NCI-H2081 (cell line): ENCODE results near the gene MTRF1.
"Not testable (repeated sequence)": the region's sequence is repeated elsewhere in the genome, so short reads cannot be mapped to it uniquely, and the experiment has no call there.

ENCODE experiments used
- DNase-seq, 2 experiments: peaks; one replicate each; lab custom pipeline; 2025; lab: John Stamatoyannopoulos, UW

Gene MTRF1

DNA sequence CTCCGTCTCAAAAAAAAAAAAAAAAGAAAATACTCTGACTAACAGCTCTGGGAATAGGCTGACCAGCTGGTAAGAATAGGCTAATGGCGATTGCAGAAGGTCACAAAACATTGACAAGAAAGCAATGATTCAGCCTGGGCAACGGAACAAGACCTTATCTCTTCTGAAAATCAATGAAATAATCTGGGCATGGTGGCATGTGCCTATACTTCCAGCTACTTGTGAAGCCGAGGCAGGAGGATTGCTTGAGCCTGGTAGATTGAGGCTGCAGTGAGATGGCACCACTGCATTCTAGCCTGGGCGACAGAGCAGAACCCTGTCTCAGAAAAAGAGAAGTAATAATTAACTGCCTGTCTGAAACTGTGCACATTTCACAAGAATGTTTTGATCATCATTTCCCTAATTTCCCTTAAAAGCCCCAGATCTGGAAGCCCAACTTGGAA is 18.8 kb upstream of the MTRF1 start:
- no peak for DNase-seq

DNA sequence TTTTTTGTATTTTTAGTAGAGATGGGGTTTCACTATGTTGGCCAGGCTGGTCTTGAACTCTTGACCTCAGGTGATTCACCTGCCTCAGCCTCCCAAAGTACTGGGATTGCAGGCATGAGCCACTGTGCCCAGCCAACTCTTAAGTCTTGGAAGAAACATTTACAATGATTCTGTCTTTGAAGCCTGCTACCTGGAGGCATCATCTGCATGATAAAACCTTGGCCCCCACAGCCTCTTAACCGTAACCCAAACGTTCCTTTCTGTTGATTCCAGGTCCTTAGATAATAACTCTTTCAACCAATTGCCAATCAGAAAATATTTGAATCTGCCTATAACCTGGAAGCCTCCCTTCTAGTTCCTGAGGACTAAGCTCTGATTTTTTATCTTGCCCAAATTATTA is 15.8 kb upstream of the MTRF1 start:
- DNase-seq, result not testable (repeated sequence)

- no peak for DNase-seq
These were observed 13.4 kb upstream of the MTRF1 start for GRCh38 chr13:41276824-41277223.

DNA sequence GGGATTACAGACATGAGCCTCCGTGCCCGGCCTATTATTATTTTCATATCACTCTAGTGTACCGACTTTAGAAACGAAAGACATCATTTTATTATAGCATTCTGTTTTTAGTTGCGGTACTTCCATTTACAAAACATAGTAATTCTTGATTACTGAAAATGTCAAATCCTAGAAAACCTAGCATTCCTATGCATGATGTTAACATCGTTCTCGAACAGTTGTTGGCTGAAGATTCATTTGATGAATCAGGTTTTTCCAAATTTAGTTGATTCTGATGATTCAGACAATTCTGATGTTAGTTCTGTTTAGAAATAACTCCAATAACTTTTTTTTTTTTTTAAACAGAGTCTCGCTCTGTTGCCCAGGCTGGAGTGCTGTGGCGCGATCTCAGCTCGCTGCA is 11.5 kb upstream of the MTRF1 start:
- no peak for DNase-seq

- no peak for DNase-seq
These were observed 10.6 kb upstream of the MTRF1 start for GRCh38 chr13:41273831-41274441.

DNA sequence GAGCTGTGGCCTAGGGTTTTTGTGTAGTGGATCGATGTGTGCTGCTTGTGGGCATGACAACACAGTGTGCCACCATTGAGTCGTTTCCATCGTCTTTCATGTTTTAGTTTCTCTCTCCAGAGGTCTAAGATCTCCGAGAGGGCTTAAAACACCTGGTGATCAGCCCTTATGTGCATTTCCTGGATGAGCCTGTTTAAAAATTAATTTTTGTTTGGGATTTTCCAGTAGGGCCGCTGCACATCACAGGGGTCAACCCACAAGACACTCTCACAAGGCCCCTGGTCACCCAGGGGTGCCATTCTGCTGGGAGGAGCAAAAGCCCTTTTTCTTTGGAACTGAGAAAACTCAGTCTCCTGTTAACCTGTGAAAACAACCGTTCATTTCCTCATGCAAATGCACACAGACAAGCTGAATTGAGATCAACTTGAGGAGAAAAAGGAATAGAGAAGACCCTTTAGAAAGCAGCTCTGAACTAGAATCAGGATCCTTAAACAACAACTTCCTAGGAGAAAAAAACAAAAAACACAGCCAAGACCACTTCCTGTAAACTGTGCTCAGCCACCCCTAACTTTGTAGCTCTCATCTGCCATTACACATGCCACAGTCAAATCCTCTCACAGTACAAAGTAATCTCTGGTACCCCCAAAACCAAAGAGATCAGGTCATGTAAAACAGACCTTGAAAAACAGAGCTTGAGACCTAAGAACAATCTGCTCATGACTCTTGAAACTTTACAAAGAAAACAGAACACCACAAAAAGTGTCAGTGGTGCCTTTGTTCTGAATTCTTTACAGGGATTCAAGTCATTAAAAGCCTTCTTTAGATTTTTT is 8.3 kb upstream of the MTRF1 start:
- DNase-seq, result no peak

DNA sequence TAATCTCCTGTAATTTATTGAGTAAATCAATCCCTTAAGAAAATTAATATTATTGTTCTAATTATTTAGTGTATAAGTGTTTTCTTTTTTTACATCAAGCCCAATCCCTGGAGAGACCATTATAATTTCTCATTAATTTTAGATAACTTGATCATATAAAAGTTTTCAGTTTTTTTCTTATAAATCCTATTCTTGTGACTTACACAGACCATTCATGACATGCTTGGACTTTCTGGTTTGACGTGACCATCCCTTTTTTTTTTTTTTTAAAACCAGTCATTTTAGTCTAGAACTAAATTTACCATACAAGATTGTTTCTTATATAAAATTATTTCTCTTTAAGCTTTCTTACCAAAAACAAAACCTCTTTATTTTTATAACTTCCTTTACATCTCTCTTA is 5.4 kb upstream of the MTRF1 start:
- DNase-seq, result peak in 1 of 2 experiments; percentile 4

- DNase-seq, result no peak
These were observed 3.7 kb upstream of the MTRF1 start for GRCh38 chr13:41267106-41267505.

DNA sequence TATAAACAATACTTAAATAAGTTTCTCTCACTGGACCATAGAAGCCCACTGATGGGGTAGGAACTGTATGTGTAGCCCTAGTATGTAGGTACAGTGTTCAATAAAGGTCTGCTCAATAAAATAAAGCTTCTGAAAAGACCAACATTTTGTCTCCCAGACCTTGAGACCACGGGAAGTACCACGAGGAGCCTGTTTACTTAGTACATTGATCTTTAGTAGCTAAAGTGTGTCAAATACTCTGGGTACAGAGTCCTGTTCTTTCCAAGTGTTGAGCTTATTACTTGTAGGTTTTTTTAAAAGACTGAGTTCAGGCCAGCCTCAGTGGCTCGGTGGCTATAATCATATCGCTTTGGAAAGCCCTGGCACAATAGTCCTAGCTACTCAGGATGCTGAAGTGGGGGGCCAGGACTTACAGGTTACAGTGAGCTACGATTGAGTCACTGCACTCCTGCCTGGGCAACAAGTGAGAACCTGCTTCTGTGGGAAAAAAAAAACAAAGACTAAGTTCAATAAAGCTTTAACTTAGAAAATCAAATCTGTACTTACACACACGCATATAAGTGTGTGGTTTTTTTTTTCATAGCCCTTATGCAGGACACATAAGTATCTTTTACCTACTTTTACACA is 3.4 kb downstream of the MTRF1 start:
- no peak for DNase-seq

DNA sequence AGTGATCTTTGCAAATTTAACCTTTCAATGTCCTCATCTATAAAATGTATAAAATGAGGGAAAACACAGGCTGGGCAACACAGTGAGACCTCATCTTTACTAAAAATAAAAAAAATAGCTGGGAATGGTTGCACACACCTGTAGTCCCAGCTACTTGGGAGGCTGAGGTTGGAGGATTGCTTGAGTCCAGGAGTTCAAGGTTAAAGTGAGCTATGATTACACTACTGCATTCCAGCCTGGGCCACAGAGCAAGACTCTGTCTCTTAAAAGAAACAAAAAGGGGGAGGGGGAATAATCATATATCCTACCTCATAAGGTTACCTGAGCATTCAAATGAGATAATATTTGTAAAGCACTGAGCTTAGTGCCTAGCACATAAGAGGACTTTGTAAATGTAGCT is 5.8 kb downstream of the MTRF1 start:
- no peak for DNase-seq

DNA sequence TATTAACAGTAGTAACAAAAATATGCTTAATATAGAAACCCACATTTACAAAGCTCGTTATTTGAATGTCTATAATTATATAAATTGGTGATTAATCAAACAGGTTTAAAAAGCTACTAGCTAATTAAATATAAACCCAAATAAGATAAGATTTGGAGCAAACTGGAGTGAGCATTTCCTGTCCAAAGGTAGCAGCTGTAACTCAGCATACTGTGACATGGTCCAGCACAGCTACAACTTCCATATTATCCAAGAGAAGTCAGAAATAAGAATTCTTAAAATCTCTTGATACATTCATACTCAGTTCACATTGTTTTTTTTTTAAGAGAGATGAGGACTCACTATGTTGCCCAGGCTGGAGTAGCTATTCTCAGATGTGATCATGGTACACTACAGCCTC is 8.5 kb downstream of the MTRF1 start:
- no peak for DNase-seq

DNA sequence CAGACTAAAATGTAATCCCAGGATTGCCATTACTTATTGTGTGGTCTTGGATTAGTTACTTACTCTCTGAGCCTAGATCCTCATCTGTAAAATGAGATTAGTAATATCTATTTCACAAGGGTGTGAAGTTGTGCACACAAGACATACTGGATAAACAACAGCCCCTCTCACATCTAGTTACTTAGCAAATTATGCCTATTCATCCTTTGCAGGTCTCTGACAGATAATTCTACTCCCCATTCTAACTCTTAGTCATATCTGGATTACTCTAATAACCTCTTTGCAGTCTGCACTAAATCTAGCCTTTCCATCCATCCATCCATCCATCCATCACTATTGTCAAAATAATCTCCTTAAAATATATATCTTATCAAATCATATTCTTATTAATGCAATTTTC is 12.4 kb downstream of the MTRF1 start:
- no peak for DNase-seq

DNA sequence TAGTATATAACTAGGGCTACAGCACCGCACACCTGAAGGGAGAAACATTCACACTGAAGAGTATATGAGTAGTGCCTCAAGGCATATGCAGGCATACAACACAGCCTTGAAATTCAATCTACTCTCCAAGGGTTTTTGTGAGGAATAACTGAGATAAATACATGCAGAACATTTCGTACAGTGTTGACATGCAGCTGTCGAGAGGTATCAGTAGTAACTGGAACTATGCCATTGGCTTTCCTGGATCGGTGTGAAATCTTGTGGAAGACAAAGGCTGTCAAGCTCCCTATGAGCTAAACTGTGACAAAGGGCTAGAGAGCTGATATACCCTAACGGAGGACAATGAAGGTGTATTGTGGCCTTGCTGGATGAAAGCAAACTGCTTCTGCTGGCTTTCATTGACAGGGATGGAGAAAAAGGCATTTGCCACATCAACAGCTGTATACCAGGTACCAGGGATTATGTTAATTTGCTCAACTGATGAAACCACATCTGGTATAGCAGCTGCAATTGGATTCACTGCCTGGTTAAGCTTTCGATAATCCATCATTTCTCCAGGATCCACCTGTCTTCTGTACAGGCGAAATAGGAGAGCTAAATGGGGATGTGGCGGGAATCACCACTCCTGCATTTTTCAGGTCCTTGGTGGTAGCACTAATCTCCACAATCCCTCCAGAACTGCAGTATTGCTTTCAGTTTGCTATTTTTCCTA is 16.3 kb downstream of the MTRF1 start:
- DNase-seq, result no peak

DNA sequence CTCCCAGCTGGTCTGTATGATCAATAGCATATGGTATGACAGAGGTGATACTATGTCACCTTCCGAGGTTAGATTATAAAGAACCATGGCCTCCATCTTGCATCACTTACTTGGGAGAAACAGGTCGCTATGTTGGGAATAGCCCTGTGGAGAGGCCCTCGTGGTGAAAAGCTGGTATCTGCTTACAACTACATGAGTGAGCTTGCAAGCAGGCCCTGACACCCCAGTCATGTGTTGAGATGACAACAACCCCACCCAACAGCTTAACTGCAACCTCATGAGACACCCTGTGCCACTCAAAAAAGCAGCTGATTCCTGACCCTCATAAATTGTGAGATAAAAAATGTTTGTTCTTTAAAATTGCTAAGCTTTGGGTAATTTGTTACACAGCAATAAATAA is 18.8 kb downstream of the MTRF1 start:
- no peak for DNase-seq

DNA sequence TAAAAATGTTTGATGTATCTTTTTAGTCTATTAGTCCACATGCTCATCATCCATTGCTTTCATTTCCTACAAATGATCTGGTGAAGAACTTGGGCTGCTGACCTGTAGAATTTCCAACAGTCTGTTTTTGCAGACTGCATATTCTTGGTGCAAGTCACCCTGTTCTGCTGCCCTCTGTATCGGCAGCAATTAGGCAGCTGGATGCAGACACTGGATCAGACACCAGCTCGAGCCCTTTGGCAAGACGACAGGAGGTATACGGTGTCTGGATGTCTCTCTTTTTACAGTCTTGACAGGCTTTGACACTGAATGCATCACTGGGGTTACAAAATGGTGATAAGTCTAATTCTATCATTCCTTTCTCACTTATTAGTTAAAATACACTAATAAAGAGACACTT is 21.8 kb downstream of the MTRF1 start:
- no peak for DNase-seq

- no peak for DNase-seq
These were observed 27.0 kb downstream of the MTRF1 start for GRCh38 chr13:41236369-41236768.

DNA sequence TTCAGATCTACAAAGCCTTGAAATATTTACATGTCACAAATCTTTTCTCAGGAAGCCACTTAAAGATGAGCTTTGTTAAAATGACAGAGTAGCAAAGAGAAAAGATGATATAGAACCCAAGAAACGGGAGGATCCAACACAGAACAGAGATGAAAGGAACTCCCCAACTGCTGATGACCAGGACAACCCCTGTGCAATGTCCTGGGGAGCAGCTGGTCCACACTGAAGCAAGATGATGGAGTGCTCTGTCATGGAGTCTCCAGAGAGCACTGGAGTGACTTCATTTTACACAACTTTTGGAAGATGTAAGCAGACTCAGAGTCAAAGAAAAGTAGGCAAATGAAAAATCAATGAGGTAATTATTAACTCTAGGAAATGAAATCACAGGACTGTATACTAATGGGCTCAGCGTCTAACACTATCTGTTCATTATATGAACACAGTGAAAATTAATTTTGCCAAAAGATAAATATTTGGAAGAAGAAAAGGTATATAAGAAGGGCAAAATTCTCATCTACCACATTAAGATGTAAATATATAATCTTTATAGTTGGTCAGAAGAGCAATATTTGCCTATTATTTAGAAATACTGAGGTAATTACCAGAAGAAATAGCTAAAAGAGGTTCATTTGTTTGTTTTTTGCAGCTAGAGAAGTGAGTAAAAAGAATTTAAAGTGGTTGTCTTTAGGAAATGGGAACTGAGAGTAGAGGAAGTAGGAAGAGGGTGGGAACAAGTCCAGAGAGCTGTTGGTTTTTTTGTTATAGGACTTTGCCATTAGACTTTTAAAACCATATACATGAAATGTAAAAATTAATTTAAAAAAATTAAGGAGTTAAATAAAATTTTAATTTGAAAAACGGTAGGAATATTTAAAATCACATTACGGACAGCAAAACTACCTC is 30.5 kb downstream of the MTRF1 start:
- no peak for DNase-seq

- no peak for DNase-seq
These were observed 31.6 kb downstream of the MTRF1 start for GRCh38 chr13:41231786-41232185.

GRCh38 chr13:41231025-41231677 is 32.2 kb downstream of the MTRF1 start:
- DNase-seq, result no peak

DNA sequence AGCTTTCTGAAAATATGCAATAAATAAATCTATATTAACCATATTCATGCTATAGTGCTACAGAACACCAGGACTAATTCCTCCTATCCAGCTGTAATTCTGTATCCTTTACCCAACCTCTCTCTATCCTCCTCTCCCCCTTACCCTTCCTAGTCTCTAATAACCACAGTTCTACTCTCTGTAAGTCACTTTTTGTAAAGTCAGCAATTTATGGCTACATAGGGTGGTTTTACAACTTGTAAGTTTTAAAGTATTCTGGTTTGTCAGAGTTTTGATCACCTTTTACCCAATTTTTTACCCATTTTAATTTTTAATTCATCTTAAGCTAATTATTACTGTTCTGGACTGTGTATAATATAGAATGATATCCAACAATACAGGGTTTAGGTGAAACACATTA is 34.0 kb downstream of the MTRF1 start:
- no peak for DNase-seq
